Endothelial cell of umbilical vein (primary cell): ENCODE results near the gene FAM171A2. TPM values are rescaled to one million over a fixed set of nuclear protein-coding genes. Genes with fewer than 3 reads are reported as not detected.

Source experiments
- BruUV-seq: library from RNA; stranded (reverse); fragments of 400-500 nt; replicated peaks from 2 replicates; lab custom pipeline; 2021; lab: Mats Ljungman, UMichigan
- CTCF ChIA-PET: fragments of 300-600, 350-600 bp; sonication (Branson Sonifier 250); formaldehyde crosslinking; loops from one replicate; lab custom pipeline; 2021; ENCODE audit warnings: antibody characterized with exemption, inconsistent platforms; lab: Charles Lee
- POLR2A ChIA-PET: fragments of 300-600, 350-600 bp; sonication (Branson Sonifier 250); formaldehyde crosslinking; loops from one replicate; lab custom pipeline; 2021; ENCODE audit warnings: antibody characterized with exemption, inconsistent platforms; lab: Charles Lee
- DNase-seq: peaks from one replicate; pipeline ENCODE4 v3.0.0-alpha.2; 2011; ENCODE audit warnings: low read depth, low spot score
- FAIRE-seq: peaks from 2 replicates; lab custom pipeline; 2011; peaks lifted over from hg19 to GRCh38; lab: Jason Lieb, UNC
- H2AFZ ChIP-seq: 2 replicates; pipeline ENCODE4 v1.6.0; 2012; ENCODE audit warnings: low read depth, low read length, control low read depth, inconsistent platforms
- H3K27ac ChIP-seq: 2 replicates; pipeline ENCODE4 v1.5.1; 2011; ENCODE audit warnings: low read depth, mild to moderate bottlenecking, control low read depth, low read length, moderate library complexity; ENCODE audit not compliant: insufficient read depth
- H3K27me3 ChIP-seq, 2 experiments: 2 replicates each; pipeline versions ENCODE4 v1.6.0 to v1.6.1; 2011; ENCODE audit warnings: low read length in 2 of 2, mixed read lengths in 1 of 2; ENCODE audit not compliant: control insufficient read depth in 2 of 2, insufficient read depth in 2 of 2
- H3K36me3 ChIP-seq, 2 experiments: 2 replicates in 1 of 2; 3 replicates in 1 of 2; pipeline ENCODE4 v1.5.1; 2011; ENCODE audit warnings: low read length in 2 of 2, mild to moderate bottlenecking in 1 of 2, moderate library complexity in 1 of 2; ENCODE audit not compliant: control insufficient read depth in 2 of 2, insufficient read depth in 2 of 2; ENCODE audit errors: extremely low read depth in 1 of 2
- H3K4me1 ChIP-seq: 3 replicates; pipeline ENCODE4 v1.5.1; 2011; ENCODE audit warnings: mild to moderate bottlenecking, low read length; ENCODE audit not compliant: control insufficient read depth, insufficient read depth; ENCODE audit errors: extremely low read depth
- H3K4me2 ChIP-seq: 2 replicates; pipeline ENCODE4 v1.6.1; 2011; ENCODE audit warnings: low read length, control low read depth, mixed read lengths; ENCODE audit not compliant: insufficient read depth
- H3K4me3 ChIP-seq, 3 experiments: fragments of 200-600 bp in 1 of 3; sonication (generic), shearing (Covaris generic) in 1 of 3; replicated peaks in 1 of 3; 2 replicates each; pipeline ENCODE4 v1.5.1; 2011 to 2016; ENCODE audit warnings: control low read depth in 3 of 3, low read length in 3 of 3, mild to moderate bottlenecking in 2 of 3, inconsistent platforms in 1 of 3, low read depth in 1 of 3, moderate library complexity in 1 of 3; ENCODE audit not compliant: insufficient read depth in 1 of 3
- H3K79me2 ChIP-seq: 2 replicates; pipeline ENCODE4 v1.6.0; 2012; ENCODE audit warnings: low read length, inconsistent platforms; ENCODE audit not compliant: control insufficient read depth, insufficient read depth
- H3K9ac ChIP-seq: replicated peaks from 2 replicates; pipeline ENCODE3; 2011; ENCODE audit warnings: low read length, control low read depth; ENCODE audit not compliant: insufficient read depth; ENCODE audit errors: extremely low read depth
- H3K9me1 ChIP-seq: replicated peaks from 3 replicates; pipeline ENCODE4 v1.6.0; 2011; ENCODE audit warnings: mild to moderate bottlenecking, low read length; ENCODE audit not compliant: control insufficient read depth, insufficient read depth; ENCODE audit errors: extremely low read depth
- H3K9me3 ChIP-seq: replicated peaks from 2 replicates; pipeline ENCODE4 v1.5.1; 2012; ENCODE audit warnings: low read length, inconsistent platforms; ENCODE audit not compliant: control insufficient read depth, insufficient read depth
- H4K20me1 ChIP-seq: replicated peaks from 2 replicates; pipeline ENCODE3; 2011; ENCODE audit warnings: mild to moderate bottlenecking, low read length; ENCODE audit not compliant: control insufficient read depth, insufficient read depth; ENCODE audit errors: extremely low read depth
- CTCF ChIP-seq, 2 donors: IDR thresholded peaks; 1 replicate in 1 of 2; 2 replicates in 1 of 2; pipeline ENCODE4 v1.5.1; 2011; ENCODE audit warnings: low read length in 2 of 2, mild to moderate bottlenecking in 2 of 2, moderate library complexity in 2 of 2, control low read depth in 1 of 2, inconsistent platforms in 1 of 2, low read depth in 1 of 2; ENCODE audit not compliant: insufficient read depth in 1 of 2; ENCODE audit errors: extremely low read depth in 1 of 2
- EZH2 ChIP-seq: IDR thresholded peaks from 2 replicates; pipeline ENCODE4 v1.6.1; 2012; ENCODE audit warnings: borderline replicate concordance, low read depth, mild to moderate bottlenecking, moderate library complexity, low read length, inconsistent platforms; ENCODE audit not compliant: severe bottlenecking
- FOS ChIP-seq: IDR thresholded peaks from 2 replicates; pipeline ENCODE4 v1.6.1; 2011; ENCODE audit warnings: mild to moderate bottlenecking, low read length, moderate library complexity, borderline replicate concordance; ENCODE audit not compliant: insufficient read depth
- GATA2 ChIP-seq: IDR thresholded peaks from 2 replicates; pipeline ENCODE4 v1.7.0; 2011; ENCODE audit warnings: low read depth, mild to moderate bottlenecking, moderate library complexity, mixed read lengths, low read length; ENCODE audit not compliant: insufficient read length, insufficient read depth
- JUN ChIP-seq: IDR thresholded peaks from 2 replicates; pipeline ENCODE4 v1.6.1; 2011; ENCODE audit warnings: borderline replicate concordance, low read depth; ENCODE audit not compliant: insufficient read length, insufficient read depth
- MAX ChIP-seq: IDR thresholded peaks from 2 replicates; pipeline ENCODE4 v1.6.1; 2011; ENCODE audit not compliant: insufficient read depth, insufficient read length
- MYC ChIP-seq: IDR thresholded peaks from one replicate; pipeline ENCODE4 v1.6.1; 2011; ENCODE audit warnings: mild to moderate bottlenecking, low read depth, low read length
- POLR2A ChIP-seq: IDR thresholded peaks from 2 replicates; pipeline ENCODE4 v1.6.1; 2012; ENCODE audit warnings: low read depth, mild to moderate bottlenecking, control low read depth, low read length
- POLR2AphosphoS5 ChIP-seq: IDR thresholded peaks from 2 replicates; pipeline ENCODE4 v1.6.1; 2012; ENCODE audit warnings: low read depth, mild to moderate bottlenecking, control low read depth, low read length, moderate library complexity; ENCODE audit not compliant: insufficient read depth
- dilution Hi-C: fragments of 300-500 bp; cut with MboI; formaldehyde crosslinking; loops from one replicate; pipeline ENCODE4 v1.15.0; 2019; ENCODE audit warnings: low sequenced_read_pairs; ENCODE audit not compliant: extremely low pct_ligation_motif_present
- intact Hi-C: fragments of 100-400 bp; cut with micrococcal nuclease; formaldehyde crosslinking; loops from one replicate; pipeline ENCODE4 v1.10.0; 2022
- polyA plus RNA-seq, 4 experiments: library from polyadenylated mRNA; depleted of rRNA in 3 of 4; stranded (reverse) in 3 of 4; unstranded in 1 of 4; fragments of >200 nt; gene quantifications; 2 replicates each; pipeline versions ENCODE4 v1.2.1 to v1.2.3, GENCODE V29; 2011 to 2012; ENCODE audit warnings: missing spikeins in 1 of 4
- total RNA-seq: library from RNA; stranded (reverse); gene quantifications from 2 replicates; pipeline ENCODE4 v1.2.3, GENCODE V29; 2021

FAM171A2 gene
- total and polyA plus RNA-seq, 2 donors (not counting 3 experiments of a cell fraction or from before 2014, with no cell fraction given), result 11.3 to 13.4 TPM

DNA sequence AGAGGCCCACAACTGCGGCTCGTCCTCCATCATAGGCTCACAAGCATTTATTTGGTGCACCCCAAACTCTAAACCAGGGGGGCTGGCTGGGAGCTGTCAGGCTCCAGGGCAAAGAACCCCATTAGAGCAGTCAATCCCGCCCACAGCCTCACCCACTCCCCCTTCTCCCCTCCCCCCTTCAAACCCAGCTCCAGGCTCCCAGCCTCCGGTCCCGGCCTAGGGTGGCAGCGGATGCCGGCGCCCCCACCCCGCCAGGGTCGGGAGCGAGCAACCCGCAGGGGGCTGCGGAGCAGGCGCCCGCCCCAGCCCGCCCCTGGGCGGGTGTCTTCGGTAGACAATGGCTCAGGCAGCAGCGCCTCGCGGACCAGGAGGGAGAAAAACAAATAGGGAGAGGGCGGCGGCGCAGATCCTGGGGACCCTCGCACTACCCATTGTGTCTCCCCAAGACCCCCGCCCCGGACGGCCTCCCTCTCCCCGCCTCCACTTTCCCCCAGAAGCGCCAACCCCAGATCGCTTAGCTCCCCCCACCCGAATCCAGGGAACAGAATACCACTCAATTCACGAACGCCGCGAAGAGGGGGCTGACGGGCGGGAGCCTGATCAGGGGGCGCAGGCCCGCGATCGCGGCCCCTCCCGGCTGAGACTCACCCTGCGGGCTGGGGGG lies 572 bp downstream of the FAM171A2 start:
- no peaks in the 10 kb centered on the region for H3K79me2 ChIP-seq
- DNase-seq, result peak; percentile 18
- H2AFZ ChIP-seq, result peak overlapping the region; percentile 20
- TF ChIP-seq EZH2 (no peak), MAX (no peak), CTCF (IDR thresholded peaks at IDR 0.05; ENCODE audit: extremely low read depth in 1 of 2, insufficient read depth in 1 of 2, low read depth in 1 of 2, low read length in 2 of 2) (no peak), POLR2A (no peak), FOS (no peak), POLR2AphosphoS5 (no peak), GATA2 (no peak), MYC (no peak), JUN (no peak)
- no peaks in the 10 kb centered on the region for H4K20me1 ChIP-seq
- H3K27me3 ChIP-seq, result peaks cover 6 to 8% of the 10 kb centered on the region in 2 experiments
- H3K36me3 ChIP-seq, result no peaks in the 10 kb centered on the region
- peaks cover 5% of the 10 kb centered on the region for H3K4me1 ChIP-seq
- BruUV-seq, result no TSS peak
- no peak overlapping the region for H3K27ac ChIP-seq
- H3K4me3 ChIP-seq, result peak overlapping the region; percentile 33 to 85 (median 37)
- POLR2A ChIA-PET, result interaction anchor here (0.5 to 0.6 kb wide), 2 partner anchors 14 to 117 kb away, joined by 3 to 5 read pairs; no protein-coding TSS in a partner anchor
- no peaks in the 10 kb centered on the region for H3K9me1 ChIP-seq
- no peak for FAIRE-seq
- peak overlapping the region; percentile 63 for H3K9ac ChIP-seq
- intact Hi-C loops, result no loop called here
- CTCF ChIA-PET, result interaction anchor here (0.5 to 4.1 kb wide), 29 partner anchors 8 to 194 kb away, joined by 3 to 39 read pairs (median 5); partner anchors contain the start of genes ATXN7L3 and GRN
- H3K4me2 ChIP-seq, result peak overlapping the region; percentile 62
- H3K9me3 ChIP-seq, result no peaks in the 10 kb centered on the region
- dilution Hi-C loops, result no loop called here
